Measurements from ENCODE around the gene FAM184B. TPM values are rescaled to one million over a fixed set of nuclear protein-coding genes. Genes with fewer than 3 reads are reported as not detected.

FAM184B gene
- total and polyA plus RNA-seq, 2 of the 4 experiments (the other 2 are of a cell fraction): 0.07 to 0.18 TPM

Other genes with a start within 250 kb of the FAM184B start
- gene LAP3, start 204.4 kb downstream of the FAM184B start, total RNA-seq (2012; rRNA removed): 91.6 and 93.0 TPM in 2 replicates
- 52.7 and 57.9 TPM in 2 replicates for gene LAP3, start 204.4 kb downstream of the FAM184B start, polyA plus RNA-seq (2012; rRNA removed)
- 7.2 and 9.3 TPM in 2 replicates for gene MED28, start 167.0 kb downstream of the FAM184B start, total RNA-seq (2012; rRNA removed)
- 8.8 and 9.0 TPM in 2 replicates for gene MED28, start 167.0 kb downstream of the FAM184B start, polyA plus RNA-seq (2012; rRNA removed)
- 23.6 and 31.5 TPM in 2 replicates for gene DCAF16, start 29.1 kb upstream of the FAM184B start, total RNA-seq (2012; rRNA removed)
- 15.0 and 15.1 TPM in 2 replicates for gene DCAF16, start 29.1 kb upstream of the FAM184B start, polyA plus RNA-seq (2012; rRNA removed)
- gene NCAPG, start 29.4 kb upstream of the FAM184B start, total RNA-seq (2012; rRNA removed): 26.7 and 41.7 TPM in 2 replicates
- gene NCAPG, start 29.4 kb upstream of the FAM184B start, polyA plus RNA-seq (2012; rRNA removed): 9.1 and 10.9 TPM in 2 replicates
- 5.0 and 11.4 TPM in 2 replicates for gene LCORL, start 240.1 kb upstream of the FAM184B start, total RNA-seq (2012; rRNA removed)
- 1.3 and 2.1 TPM in 2 replicates for gene LCORL, start 240.1 kb upstream of the FAM184B start, polyA plus RNA-seq (2012; rRNA removed)